Activated T-cell treated with anti-CD3 and anti-CD28 coated beads for 1 hour (primary cell): Measurements from ENCODE around the gene ANKDD1A.

Experiments
- DNase-seq: peaks from one replicate; pipeline ENCODE4 v3.0.0-alpha.2; 2020; ENCODE audit warnings: low read depth

ANKDD1A gene

DNA sequence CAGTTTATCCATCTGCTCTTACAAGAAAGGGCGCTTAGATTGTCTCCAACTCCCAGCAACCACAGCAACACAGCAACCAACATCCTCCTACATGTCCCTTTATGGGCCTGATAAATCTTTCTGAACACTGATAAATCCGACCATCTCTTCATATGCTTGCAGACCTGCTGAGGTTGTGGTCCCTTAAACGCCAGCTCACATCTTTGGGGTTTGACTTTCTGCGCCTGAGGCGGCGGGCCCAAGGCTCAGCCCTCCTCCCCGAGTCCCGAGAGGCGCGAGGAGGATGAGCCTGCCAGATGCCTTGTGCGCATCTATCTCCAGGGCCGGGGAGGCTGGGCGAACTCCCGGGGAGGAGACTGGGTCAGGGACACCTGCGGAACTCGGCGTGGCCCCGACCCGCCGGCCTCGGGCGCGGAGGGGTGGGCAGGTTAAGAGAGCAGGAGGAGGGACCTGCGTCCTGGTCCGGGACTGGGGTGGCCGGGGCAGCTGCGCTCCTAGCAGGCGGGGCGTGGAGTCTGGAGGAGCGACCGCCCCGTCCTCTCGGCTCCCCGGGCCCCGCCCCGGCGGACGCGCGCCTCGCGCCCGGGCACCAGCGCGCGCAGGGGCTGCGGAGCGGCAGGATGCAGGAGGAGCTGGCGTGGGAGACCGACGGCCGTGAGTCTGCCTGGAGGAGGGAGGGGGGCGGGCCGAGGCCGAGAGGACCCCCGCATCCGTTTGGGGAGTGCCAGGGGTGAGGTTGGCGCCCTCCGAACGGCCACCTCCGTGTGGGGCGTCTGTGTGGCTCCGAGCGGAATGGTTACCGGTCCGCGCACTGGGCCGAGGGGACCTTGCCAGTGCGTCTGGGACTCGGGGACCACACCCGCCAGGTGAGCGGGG, at the start of gene ANKDD1A:
Gene ANKDD1A, plus strand, starts transcription at position 592 of the 876 bp plus-strand sequence. Its CDS starts 29 bp downstream, at position 621.
- peak; percentile 16 for DNase-seq

DNA sequence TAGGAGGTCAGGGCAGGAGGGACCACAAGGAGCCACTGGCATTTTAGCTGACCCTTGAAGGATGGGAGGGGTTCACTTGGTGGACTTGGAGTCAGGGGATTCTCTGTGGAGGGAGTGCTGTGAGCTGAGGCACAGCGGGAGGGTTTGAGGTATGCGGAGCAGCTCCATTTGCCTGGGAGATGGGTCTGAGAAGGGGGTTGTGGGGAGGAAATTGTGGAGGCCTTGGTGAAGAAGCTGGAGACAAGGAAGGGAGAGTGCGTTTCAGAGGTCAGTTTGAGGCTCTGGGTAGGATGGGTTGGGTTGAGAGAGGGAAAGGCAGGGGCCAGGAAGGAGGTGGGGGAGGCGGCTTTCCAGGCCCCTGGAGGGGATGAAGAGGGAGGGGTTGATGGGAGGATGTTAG, 49.7 kb upstream of the ANKDD1A start:
- DNase-seq, result no peak

- no peak for DNase-seq
These were observed 49.3 kb upstream of the ANKDD1A start for GRCh38 chr15:64862408-64862807.

DNA sequence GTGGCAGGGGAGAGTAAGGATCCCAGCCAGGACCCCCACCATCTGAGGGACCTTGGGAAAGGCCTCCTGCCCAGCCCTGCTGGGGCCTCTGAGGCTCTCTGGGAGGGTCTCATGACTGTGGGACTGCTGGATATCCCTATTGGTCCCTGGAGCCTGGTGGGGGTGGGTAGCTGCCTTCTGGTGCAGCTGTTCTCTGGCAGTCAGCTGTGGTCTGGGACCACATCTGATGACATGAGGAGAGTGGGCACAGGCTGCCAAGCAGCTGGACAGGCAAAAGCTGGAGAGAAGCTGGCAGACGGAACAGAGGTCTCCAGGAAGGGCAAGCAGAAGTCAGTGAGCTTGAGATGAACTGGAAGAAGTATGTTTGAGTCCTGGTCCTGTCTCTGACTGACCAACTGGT, 47.6 kb upstream of the ANKDD1A start:
- DNase-seq, result no peak

- no peak for DNase-seq
These were observed 46.3 kb upstream of the ANKDD1A start for GRCh38 chr15:64865126-64865997.

DNA sequence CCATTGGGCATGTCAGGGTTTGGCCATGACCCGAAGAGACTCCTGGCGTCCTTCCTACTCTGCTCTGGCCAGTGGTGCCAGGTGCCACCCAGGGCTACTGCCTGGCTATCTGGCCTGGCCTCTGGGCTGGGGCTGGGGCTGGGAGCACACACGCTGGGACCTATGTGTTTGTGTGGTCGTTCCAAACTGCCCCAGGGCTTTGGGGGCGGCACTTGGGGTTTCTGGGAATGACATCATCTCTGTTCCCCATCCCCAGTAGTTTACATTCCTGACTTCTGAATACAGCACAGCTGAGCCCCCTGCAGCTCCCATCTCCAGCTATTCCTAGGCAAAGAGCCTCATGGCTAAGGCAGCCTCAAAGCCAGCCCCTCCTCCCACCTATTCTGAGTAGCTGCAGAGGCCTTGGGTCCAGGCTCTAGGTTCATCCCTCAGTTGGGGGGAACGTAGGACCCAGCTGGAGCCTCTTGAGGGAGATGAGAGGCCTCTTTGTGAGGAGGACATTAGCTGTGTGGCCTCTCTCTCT, 45.6 kb upstream of the ANKDD1A start:
- no peak for DNase-seq

DNA sequence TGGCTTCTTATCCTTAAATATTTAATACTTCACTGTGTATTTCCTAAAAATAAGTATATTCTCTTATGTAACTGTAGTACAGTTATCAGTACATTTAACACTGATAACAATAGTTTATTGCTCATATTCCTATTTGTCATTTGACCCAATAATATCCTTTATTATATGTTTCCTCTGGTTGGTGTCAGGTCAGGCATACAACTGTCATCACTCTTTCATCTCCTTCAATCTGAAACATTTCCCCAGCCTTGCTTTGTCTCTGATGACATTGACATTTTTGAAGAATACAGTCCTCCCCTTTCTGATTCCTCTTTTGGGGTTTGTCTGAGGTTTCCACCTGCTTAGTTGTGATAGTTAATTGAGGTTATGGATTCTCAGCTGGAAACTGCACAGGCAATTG, 42.2 kb upstream of the ANKDD1A start:
- DNase-seq, result no peak

DNA sequence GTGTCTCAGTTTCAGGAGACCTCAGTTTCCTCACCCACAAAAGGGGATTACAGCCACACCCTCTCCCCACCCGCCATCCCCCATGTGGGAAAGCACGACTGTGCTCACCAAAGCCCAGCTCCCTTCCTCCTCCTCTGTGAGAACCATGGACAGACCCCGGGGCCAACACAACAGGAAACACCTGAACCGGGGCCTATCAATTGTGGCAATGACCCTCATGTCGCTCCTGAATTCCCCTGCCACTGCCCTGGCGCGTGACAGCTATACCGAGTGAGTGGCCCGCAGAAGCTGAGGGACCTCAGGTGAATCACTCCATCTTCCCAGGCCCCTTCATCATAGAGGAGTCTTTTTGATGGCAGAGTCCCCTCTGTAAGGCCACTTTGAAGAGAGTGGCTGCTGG, 41.3 kb upstream of the ANKDD1A start:
- DNase-seq, result no peak

GRCh38 chr15:64875641-64876223, 36.0 kb upstream of the ANKDD1A start:
- no peak for DNase-seq

GRCh38 chr15:64877435-64877834, 34.3 kb upstream of the ANKDD1A start:
- no peak for DNase-seq

DNA sequence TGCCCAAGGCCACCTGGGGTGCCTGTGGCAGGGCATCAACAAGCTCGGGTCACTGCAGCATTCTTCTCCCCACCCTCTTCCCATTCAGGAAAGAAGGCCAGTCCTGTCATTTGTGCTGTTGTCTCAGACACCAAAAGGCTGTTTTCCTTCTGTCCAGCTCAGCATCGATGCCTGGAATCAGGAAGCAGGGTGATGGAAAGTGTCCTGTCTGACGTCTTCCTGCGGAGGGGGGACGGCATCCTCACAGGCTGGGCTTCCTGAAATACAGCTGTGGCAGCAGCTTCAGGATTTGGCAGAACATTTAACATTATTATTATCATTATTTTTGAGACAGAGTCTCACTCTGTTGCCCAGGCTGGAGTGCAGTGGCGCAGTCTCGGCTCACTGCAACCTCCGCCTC, 33.0 kb upstream of the ANKDD1A start:
- DNase-seq, result no peak

DNA sequence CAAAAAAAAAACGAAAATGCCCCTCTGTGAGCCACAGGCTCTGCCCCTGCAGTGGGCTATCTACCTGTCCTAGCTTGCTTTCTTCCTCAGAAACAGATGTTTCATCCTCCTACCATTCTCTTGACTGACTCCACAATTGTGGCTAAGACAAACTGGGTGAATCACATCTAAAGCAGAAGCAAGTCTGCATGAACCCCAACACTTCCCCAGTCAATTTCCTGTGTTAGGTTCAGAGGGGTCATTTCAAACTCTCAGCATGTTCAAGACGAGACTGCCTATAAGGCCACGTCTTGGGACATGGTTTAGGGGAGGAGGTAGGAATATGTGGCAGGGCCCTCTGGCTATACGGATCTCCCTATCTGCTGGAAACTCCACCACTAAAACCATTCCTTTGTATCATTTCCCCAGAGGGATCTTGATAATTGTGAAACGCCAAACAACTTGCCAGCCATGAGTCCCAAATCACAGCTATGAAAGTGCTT, 28.6 kb upstream of the ANKDD1A start:
- DNase-seq, result no peak

DNA sequence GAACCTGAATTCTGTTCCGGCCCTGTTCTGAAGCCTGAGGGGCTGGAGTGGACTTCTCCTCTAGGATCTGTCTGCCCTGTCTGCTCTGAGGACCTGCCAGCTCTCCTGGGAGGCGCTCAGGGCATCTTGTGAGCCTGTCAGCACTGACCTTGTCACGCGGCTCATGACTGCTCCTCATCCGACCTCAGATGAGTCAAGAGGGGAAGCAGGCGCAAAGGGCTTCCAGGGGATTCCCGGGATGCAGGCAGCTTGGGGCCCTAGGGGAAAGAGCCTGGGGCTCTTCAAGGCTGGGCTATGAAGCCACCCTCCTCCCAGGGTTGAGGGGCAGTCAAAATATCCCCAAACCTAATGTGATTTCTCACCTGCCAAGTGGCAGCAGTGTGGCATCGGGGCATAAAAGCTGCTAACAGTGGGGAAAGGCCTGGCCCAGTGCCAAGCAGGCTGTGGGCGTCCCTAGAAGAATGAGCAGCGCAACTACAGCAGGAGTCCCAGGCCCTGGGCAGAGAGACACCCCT, 27.6 kb upstream of the ANKDD1A start:
- peak; percentile 66 for DNase-seq

- DNase-seq, result no peak
These were observed 27.0 kb upstream of the ANKDD1A start for GRCh38 chr15:64884679-64885078.

GRCh38 chr15:64888336-64888735, 23.4 kb upstream of the ANKDD1A start:
- DNase-seq, result no peak

- no peak for DNase-seq
These were observed 20.1 kb upstream of the ANKDD1A start for GRCh38 chr15:64891561-64891960.

- no peak for DNase-seq
These were observed 18.8 kb upstream of the ANKDD1A start for GRCh38 chr15:64892847-64893403.

- peak; percentile 92 for DNase-seq
These were observed 18.0 kb upstream of the ANKDD1A start for GRCh38 chr15:64893481-64894394.

- DNase-seq, result peak; percentile 70
These were observed 17.2 kb upstream of the ANKDD1A start for GRCh38 chr15:64894395-64895056.
